Stimulated activated naive CD8-positive, alpha-beta T cell treated with anti-CD3 and anti-CD28 coated beads, Interleukin-15, Interleukin-2, amounts not matched to agents 100 ng/mL and 50 ng/mL, for 24 hours (primary cell): ENCODE measurements around the gene BICDL2.
"Not testable (repeated sequence)": the region's sequence is repeated elsewhere in the genome, so short reads cannot be mapped to it uniquely, and the experiment has no call there.

Experiments used
- H3K27ac Mint-ChIP-seq: one replicate; pipeline ENCODE4 v1.8.0; 2021; ENCODE audit warnings: mild to moderate bottlenecking, mixed read lengths
- H3K27me3 Mint-ChIP-seq: one replicate; pipeline ENCODE4 v1.8.0; 2021; ENCODE audit warnings: mixed read lengths
- H3K36me3 Mint-ChIP-seq: one replicate; pipeline ENCODE4 v1.8.0; 2021; ENCODE audit warnings: low read depth, mixed read lengths
- H3K4me1 Mint-ChIP-seq: one replicate; pipeline ENCODE4 v1.8.0; 2021; ENCODE audit warnings: low read depth, mixed read lengths
- H3K4me3 Mint-ChIP-seq: one replicate; pipeline ENCODE4 v1.8.0; 2021; ENCODE audit warnings: mild to moderate bottlenecking, mixed read lengths
- H3K9me3 Mint-ChIP-seq: one replicate; pipeline ENCODE4 v1.8.0; 2021; ENCODE audit warnings: mixed read lengths

Gene BICDL2

DNA sequence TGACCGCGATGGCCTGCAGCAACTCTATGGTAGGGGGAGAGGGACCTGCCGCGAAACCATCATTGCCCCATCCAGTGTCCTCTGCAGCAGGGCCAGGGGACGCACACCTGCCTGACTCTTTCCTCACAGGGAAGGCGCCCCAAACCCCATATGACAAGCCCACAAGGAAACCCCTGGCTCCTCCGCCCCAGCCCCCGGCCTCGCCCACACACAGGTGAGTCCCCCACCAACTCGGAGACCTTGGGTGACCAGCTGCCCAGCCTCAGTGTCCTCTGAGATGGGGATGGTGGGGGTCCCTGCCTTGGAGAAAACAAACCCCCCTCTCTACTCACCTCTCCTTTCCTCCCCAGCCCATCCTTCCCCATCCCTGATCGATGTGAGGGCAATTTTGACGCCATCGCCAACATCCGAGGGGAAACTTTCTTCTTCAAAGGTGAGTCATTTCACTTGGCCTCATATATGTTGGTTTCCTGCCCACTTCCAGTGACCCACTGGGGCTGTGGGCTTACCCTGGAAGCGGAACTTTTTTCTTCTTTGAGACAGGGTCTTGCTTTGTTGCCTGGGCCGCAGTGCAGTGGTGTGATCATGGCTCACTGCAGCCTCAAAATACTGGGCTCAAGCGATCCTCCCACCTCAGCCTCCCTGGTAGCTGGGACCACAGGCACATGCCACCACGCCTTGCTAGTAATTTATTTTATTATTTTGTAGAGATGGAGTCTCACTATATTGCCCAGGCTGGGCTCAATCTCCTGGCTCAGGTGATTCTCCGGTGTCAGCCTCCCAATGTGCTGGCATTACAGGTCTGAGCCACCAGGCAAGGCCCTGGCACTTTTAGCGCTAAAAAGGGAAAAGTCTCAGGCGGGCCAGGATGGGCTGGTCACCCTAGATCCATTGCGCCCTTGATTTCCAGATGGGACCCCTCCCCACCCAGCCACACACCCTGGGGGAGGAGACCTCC lies 20.7 kb upstream of the BICDL2 start:
- no peaks in the 10 kb centered on the region for H3K9me3 Mint-ChIP-seq
- H3K36me3 Mint-ChIP-seq, result peaks cover 9% of the 10 kb centered on the region
- H3K27ac Mint-ChIP-seq, result peak overlapping the region; percentile 17
- peak overlapping the region; percentile 47 for H3K4me3 Mint-ChIP-seq
- H3K4me1 Mint-ChIP-seq, result peaks cover 53% of the 10 kb centered on the region
- no peaks in the 10 kb centered on the region for H3K27me3 Mint-ChIP-seq

GRCh38 chr16:3056336-3057180 lies 19.8 kb upstream of the BICDL2 start:
- H3K9me3 Mint-ChIP-seq, result no peaks in the 10 kb centered on the region
- H3K4me1 Mint-ChIP-seq, result peaks cover 50% of the 10 kb centered on the region
- peaks cover 9% of the 10 kb centered on the region for H3K36me3 Mint-ChIP-seq
- peak overlapping the region; percentile 47 for H3K4me3 Mint-ChIP-seq
- no peak overlapping the region for H3K27ac Mint-ChIP-seq
- no peaks in the 10 kb centered on the region for H3K27me3 Mint-ChIP-seq

DNA sequence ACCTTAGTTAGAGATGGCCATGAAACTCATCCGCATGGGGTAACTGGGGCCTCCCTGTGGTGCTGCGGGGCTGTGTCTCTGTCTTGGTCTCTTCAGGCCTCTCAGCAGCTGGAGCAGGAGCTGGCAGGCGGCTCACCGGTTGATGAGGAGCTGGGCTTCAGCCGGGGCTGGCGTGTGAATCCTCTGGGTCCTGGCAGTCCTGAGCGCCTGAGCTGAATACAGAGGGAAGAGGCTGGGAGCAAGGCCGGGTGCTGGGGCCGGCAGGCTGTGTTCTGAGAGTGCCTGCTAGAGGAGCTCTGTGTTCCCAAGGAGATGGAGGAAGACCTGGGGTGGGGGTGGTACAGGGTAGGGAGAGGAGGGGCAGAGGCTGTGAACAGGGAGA lies 19.0 kb upstream of the BICDL2 start:
- peaks cover 49% of the 10 kb centered on the region for H3K4me1 Mint-ChIP-seq
- not testable (repeated sequence) for H3K36me3 Mint-ChIP-seq, H3K27me3 Mint-ChIP-seq, H3K9me3 Mint-ChIP-seq, H3K4me3 Mint-ChIP-seq, H3K27ac Mint-ChIP-seq

- Mint-ChIP-seq H3K27me3 (no peaks in the 10 kb centered on the region), H3K36me3 (peaks cover 9% of the 10 kb centered on the region), H3K27ac (no peak overlapping the region), H3K4me3 (peak overlapping the region; percentile 27), H3K4me1 (peaks cover 44% of the 10 kb centered on the region), H3K9me3 (no peaks in the 10 kb centered on the region)
These were observed 18.4 kb upstream of the BICDL2 start for GRCh38 chr16:3054965-3055733.

DNA sequence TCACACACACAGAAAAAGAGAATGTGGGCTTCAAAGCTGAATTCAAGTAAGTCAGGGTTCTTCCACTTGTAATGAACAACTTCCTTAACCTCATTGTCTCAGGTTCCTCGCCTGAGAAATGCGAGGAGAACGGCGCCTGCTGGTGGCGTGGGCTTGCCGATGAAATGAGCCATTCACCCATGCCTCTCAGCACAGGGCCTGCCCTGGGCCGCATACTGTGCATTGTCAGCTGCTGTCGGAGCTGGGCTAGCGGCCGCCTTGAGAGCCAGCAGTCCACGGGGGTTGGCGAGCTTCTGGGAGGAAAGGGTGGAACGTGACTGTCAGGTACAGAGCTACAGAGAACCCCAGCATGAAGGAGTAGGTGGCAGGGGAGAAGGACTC lies 16.6 kb upstream of the BICDL2 start:
- not testable (repeated sequence) for H3K27me3 Mint-ChIP-seq, H3K27ac Mint-ChIP-seq, H3K9me3 Mint-ChIP-seq, H3K36me3 Mint-ChIP-seq, H3K4me3 Mint-ChIP-seq
- peaks cover 38% of the 10 kb centered on the region for H3K4me1 Mint-ChIP-seq

DNA sequence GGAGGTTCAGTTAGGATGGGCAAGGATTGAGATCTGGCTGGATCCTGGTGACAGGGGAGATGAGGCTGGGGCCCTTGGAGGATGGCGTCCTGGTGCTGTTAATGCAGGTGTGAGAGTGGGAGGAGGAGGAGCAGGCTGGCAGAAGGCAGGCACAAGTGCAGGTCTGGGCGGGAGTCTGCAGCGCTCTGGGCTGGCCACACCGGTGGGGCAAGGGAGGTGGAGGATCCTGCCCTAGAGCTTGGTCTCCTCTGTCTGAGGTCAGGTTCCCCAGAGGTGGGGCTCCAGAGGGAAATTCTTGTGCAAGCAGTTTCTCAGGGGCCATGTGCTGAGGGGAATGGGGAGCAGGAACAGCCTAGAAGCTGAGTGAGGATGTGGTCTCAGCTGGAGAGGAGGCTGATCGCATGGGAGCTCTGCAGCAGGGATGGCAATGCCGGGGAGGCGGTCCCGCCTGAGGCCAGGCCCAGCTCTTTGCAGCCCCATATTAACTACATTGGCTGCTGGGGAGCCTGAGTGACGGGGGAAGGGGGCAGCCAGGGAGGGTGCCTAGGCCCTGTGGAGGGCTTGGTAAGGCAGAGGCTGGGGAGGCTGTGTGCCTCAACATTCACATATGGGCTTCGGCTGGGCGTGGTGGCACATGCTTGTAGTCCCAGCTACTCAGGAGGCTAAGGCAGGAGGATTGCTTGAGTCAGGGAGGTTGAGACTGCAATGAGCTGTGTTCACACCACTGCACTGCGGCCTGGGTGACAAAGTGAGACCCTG lies 16.0 kb upstream of the BICDL2 start:
- peaks cover 40% of the 10 kb centered on the region for H3K4me1 Mint-ChIP-seq
- H3K9me3 Mint-ChIP-seq, result not testable (repeated sequence)

GRCh38 chr16:3051494-3051893 lies 14.8 kb upstream of the BICDL2 start:
- peaks cover 27% of the 10 kb centered on the region for H3K4me1 Mint-ChIP-seq
- H3K27ac Mint-ChIP-seq, result no peak overlapping the region
- H3K36me3 Mint-ChIP-seq, result peaks cover 5% of the 10 kb centered on the region
- no peaks in the 10 kb centered on the region for H3K9me3 Mint-ChIP-seq
- peaks cover 14% of the 10 kb centered on the region for H3K27me3 Mint-ChIP-seq
- no peak overlapping the region for H3K4me3 Mint-ChIP-seq

More for the DNA sequence above, 16.0 kb upstream of the BICDL2 start:
- not testable (repeated sequence) for H3K27ac Mint-ChIP-seq, H3K36me3 Mint-ChIP-seq, H3K27me3 Mint-ChIP-seq, H3K4me3 Mint-ChIP-seq

GRCh38 chr16:3051009-3051408 lies 14.3 kb upstream of the BICDL2 start:
- Mint-ChIP-seq H3K36me3 (peaks cover 5% of the 10 kb centered on the region), H3K9me3 (no peaks in the 10 kb centered on the region), H3K4me1 (peaks cover 24% of the 10 kb centered on the region), H3K27me3 (peaks cover 14% of the 10 kb centered on the region), H3K27ac (no peak overlapping the region), H3K4me3 (no peak overlapping the region)

DNA sequence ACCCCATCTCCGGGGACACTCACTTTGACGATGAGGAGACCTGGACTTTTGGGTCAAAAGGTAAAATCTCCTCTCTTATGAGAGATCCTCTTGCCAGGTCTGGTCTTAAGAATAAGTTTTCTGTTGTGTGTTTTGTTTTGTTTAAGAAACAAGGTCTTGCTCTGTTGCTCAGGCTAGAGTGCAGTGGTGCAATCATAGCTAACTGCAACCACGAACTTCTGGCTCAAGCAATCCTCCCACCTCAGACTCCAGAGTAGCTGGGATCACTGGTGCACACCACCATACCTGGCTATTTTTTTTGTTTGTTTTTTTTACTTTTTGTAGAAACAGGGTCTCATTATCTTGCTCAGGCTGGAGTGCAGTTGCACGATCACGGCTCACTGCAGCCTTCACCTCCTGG lies 13.7 kb upstream of the BICDL2 start:
- Mint-ChIP-seq H3K27ac (no peak overlapping the region), H3K36me3 (peaks cover 5% of the 10 kb centered on the region)

DNA sequence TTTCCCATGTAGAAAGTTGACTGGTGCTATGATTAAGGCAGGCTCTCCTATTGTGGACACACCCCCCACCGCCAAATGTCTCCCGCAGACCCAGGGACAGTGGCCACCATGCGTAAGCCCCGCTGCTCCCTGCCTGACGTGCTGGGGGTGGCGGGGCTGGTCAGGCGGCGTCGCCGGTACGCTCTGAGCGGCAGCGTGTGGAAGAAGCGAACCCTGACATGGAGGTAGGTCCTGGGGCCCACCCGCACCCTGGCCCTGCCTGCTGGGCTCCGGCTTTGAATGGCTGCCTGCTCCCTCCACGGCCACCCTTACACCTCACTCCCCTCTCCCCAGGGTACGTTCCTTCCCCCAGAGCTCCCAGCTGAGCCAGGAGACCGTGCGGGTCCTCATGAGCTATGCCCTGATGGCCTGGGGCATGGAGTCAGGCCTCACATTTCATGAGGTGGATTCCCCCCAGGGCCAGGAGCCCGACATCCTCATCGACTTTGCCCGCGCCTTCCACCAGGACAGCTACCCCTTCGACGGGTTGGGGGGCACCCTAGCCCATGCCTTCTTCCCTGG lies 13.3 kb upstream of the BICDL2 start:
- H3K36me3 Mint-ChIP-seq, result peaks cover under 1% of the 10 kb centered on the region
- H3K9me3 Mint-ChIP-seq, result no peaks in the 10 kb centered on the region
- H3K27ac Mint-ChIP-seq, result no peak overlapping the region
- H3K4me1 Mint-ChIP-seq, result peaks cover 21% of the 10 kb centered on the region
- peaks cover 20% of the 10 kb centered on the region for H3K27me3 Mint-ChIP-seq
- no peak overlapping the region for H3K4me3 Mint-ChIP-seq

More for the DNA sequence above, 13.7 kb upstream of the BICDL2 start:
- no peak overlapping the region for H3K4me3 Mint-ChIP-seq
- no peaks in the 10 kb centered on the region for H3K9me3 Mint-ChIP-seq
- peaks cover 15% of the 10 kb centered on the region for H3K27me3 Mint-ChIP-seq
- peaks cover 21% of the 10 kb centered on the region for H3K4me1 Mint-ChIP-seq

GRCh38 chr16:3047387-3047720 lies 10.6 kb upstream of the BICDL2 start:
- no peaks in the 10 kb centered on the region for H3K36me3 Mint-ChIP-seq
- no peak overlapping the region for H3K27ac Mint-ChIP-seq
- H3K27me3 Mint-ChIP-seq, result peaks cover 39% of the 10 kb centered on the region
- no peaks in the 10 kb centered on the region for H3K9me3 Mint-ChIP-seq
- H3K4me1 Mint-ChIP-seq, result peaks cover 17% of the 10 kb centered on the region
- no peak overlapping the region for H3K4me3 Mint-ChIP-seq

- H3K4me1 Mint-ChIP-seq, result peaks cover 17% of the 10 kb centered on the region
- H3K36me3 Mint-ChIP-seq, result no peaks in the 10 kb centered on the region
- H3K27me3 Mint-ChIP-seq, result peaks cover 39% of the 10 kb centered on the region
- no peak overlapping the region for H3K4me3 Mint-ChIP-seq
- H3K27ac Mint-ChIP-seq, result no peak overlapping the region
- no peaks in the 10 kb centered on the region for H3K9me3 Mint-ChIP-seq
These were observed 10.1 kb upstream of the BICDL2 start for GRCh38 chr16:3046641-3047386.

DNA sequence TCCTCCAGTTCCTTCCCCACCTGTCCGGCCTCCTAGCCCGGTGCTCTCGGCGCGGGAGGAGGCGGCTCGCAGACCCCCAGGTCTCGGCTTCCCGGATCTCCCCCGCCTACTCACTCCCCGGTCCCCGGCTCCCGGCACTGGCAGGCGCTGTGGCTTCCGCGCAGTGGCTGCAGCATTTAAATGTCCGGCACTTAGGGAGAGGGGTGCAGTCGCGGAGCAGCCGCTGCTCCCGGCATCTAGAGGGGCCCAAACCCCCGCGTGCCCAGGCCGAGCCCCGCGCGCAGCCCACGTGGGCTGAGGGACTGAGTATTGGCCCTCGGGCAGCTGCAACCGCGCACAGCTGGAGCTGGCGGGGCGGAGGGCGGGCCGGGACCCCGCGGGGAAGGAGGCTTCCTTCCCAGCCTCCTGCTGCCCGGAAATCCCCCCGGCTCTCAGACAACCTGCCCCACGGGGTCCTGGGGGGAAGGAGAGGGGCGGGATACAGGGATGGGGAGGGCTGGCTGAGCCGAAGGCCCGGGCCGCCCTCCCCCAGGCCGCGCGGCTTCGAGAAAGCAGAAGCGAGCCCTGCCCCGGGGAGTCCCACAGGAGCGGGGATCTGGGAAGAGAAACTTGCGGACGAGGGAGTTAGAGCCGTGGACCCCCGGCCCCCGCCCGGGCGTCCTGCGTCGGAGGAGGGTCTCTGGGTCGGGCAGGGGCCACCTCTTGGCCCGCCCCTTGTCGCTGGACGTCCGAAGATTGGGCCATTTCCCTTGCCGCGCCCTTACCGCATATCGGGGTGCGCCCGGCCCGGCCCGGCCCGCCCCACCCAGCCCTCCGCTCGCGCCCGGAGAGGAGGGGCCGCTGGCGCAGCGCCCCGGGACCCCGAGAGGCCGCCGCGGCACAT lies 9.3 kb upstream of the BICDL2 start, which contains the start of gene MMP25:
Gene MMP25 (plus strand): TSS at position 804 of the 883 bp plus-strand sequence. CDS start 357 bp downstream, outside the sequence.
- peaks cover 39% of the 10 kb centered on the region for H3K27me3 Mint-ChIP-seq
- H3K27ac Mint-ChIP-seq, result no peak within 1 kb of the TSS
- peaks cover 17% of the 10 kb centered on the region for H3K4me1 Mint-ChIP-seq
- no peaks in the 10 kb centered on the region for H3K36me3 Mint-ChIP-seq
- H3K4me3 Mint-ChIP-seq, result peak within 1 kb of the TSS; percentile 65
- no peaks in the 10 kb centered on the region for H3K9me3 Mint-ChIP-seq
